Mammary epithelial cell (primary cell): Measurements from ENCODE around the gene ARHGAP25.

Experiments used
- CTCF ChIP-seq, 2 donors: IDR thresholded peaks in 1 of 2; conservative IDR thresholded peaks in 1 of 2; 2 replicates each; pipeline ENCODE4 v1.5.1; 2011 to 2012; ENCODE audit warnings: inconsistent platforms in 2 of 2, low read length in 2 of 2, mild to moderate bottlenecking in 2 of 2, control low read depth in 1 of 2, low read depth in 1 of 2; ENCODE audit not compliant: insufficient read depth in 1 of 2; ENCODE audit errors: extremely low read depth in 1 of 2
- EZH2 ChIP-seq: IDR thresholded peaks from 2 replicates; pipeline ENCODE4 v1.6.1; 2012; ENCODE audit warnings: low read length, inconsistent platforms, borderline replicate concordance

- TF ChIP-seq CTCF (conservative IDR thresholded peaks at IDR 0.05 in 1 of 2, IDR thresholded peaks at IDR 0.05 in 1 of 2; ENCODE audit: extremely low read depth in 1 of 2, insufficient read depth in 1 of 2, low read depth in 1 of 2, low read length in 2 of 2) (no peak), EZH2 (no peak)
These were observed 42.1 kb upstream of the ARHGAP25 start for GRCh38 chr2:68692511-68692910.
